Ascending aorta (tissue), 2 donors: ENCODE data around the gene EIPR1. TPM values are rescaled to one million over a fixed set of nuclear protein-coding genes. Genes with fewer than 3 reads are reported as not detected.
"Not testable (repeated sequence)": the region's sequence is repeated elsewhere in the genome, so short reads cannot be mapped to it uniquely, and the experiment has no call there.

Experiments used
- DNase-seq, 2 donors: peaks; one replicate each; pipeline ENCODE4 v3.0.0-alpha.2; 2019; ENCODE audit warnings: low spot score in 2 of 2
- H3K27ac ChIP-seq, 2 donors: fragments of 200-600 bp; sonication (generic); one replicate each; pipeline ENCODE4 v1.5.1; 2016 to 2017; ENCODE audit warnings: mild to moderate bottlenecking in 1 of 2
- H3K27me3 ChIP-seq: fragments of 200-600 bp; sonication (generic); one replicate; pipeline ENCODE4 v1.5.1; 2017
- H3K36me3 ChIP-seq, 2 donors: fragments of 200-600 bp; sonication (generic); one replicate each; pipeline ENCODE4 v1.5.1; 2016
- H3K4me1 ChIP-seq, 2 donors: fragments of 200-600 bp; sonication (generic); one replicate each; pipeline ENCODE4 v1.5.1; 2016 to 2017; ENCODE audit warnings: mild to moderate bottlenecking in 1 of 2
- H3K4me3 ChIP-seq, 2 donors: fragments of 200-600 bp; sonication (generic); one replicate each; pipeline ENCODE4 v1.5.1; 2016 to 2017; ENCODE audit warnings: mild to moderate bottlenecking in 1 of 2
- H3K9me3 ChIP-seq, 2 donors: fragments of 200-600 bp; sonication (generic); one replicate each; pipeline ENCODE4 v1.5.1; 2016
- CTCF ChIP-seq, 3 experiments: fragments of 200-600 bp in 2 of 3; fragments of 450-650 bp in 1 of 3; sonication (generic) in 2 of 3; IDR thresholded peaks; one replicate each; pipeline ENCODE4 v1.5.1; 2016 to 2019; ENCODE audit warnings: antibody characterized with exemption in 3 of 3, mild to moderate bottlenecking in 1 of 3, moderate library complexity in 1 of 3
- intact Hi-C: fragments of 100-400 bp; cut with DNase I; formaldehyde crosslinking; loops from one replicate; pipeline ENCODE4 v1.15.1; 2023
- total RNA-seq: library from RNA; depleted of rRNA; stranded (reverse); fragments of >200 nt; gene quantifications from one replicate; pipeline ENCODE4 v1.1.0, GENCODE V29; 2016

Gene EIPR1
- total RNA-seq, 1 donor from 2014 or later, result 14.5 TPM

- Histone ChIP-seq H3K36me3 (peaks cover 0 to 4% of the 10 kb centered on the region in 2 donors), H3K4me1 (no peaks in the 10 kb centered on the region), H3K27me3 (no peaks in the 10 kb centered on the region), H3K27ac (no peak overlapping the region), H3K4me3 (no peak overlapping the region), H3K9me3 (no peaks in the 10 kb centered on the region)
- intact Hi-C loops, result no loop called here
- no peak for TF ChIP-seq CTCF (IDR thresholded peaks at IDR 0.05)
- DNase-seq, result peak in 1 of 2 donors; percentile 42
These were observed 92.7 kb downstream of the EIPR1 start for GRCh38 chr2:3284657-3285630.

GRCh38 chr2:3283876-3284656, 93.6 kb downstream of the EIPR1 start:
- H3K27me3 ChIP-seq, intact Hi-C loops, H3K9me3 ChIP-seq, H3K4me3 ChIP-seq, H3K36me3 ChIP-seq, H3K27ac ChIP-seq, H3K4me1 ChIP-seq: not testable (repeated sequence)
- peak in 1 of 2 donors; percentile 25 for DNase-seq

- no peak for TF ChIP-seq CTCF (IDR thresholded peaks at IDR 0.05)
- no peaks in the 10 kb centered on the region for H3K4me1 ChIP-seq
- intact Hi-C loops, result no loop called here
- H3K36me3 ChIP-seq, result peaks cover 0 to 4% of the 10 kb centered on the region in 2 donors
- H3K4me3 ChIP-seq, result no peak overlapping the region
- no peaks in the 10 kb centered on the region for H3K9me3 ChIP-seq
- H3K27me3 ChIP-seq, result no peaks in the 10 kb centered on the region
- peak in 1 of 2 donors; percentile 44 for DNase-seq
- H3K27ac ChIP-seq, result no peak overlapping the region
These were observed 94.4 kb downstream of the EIPR1 start for GRCh38 chr2:3283206-3283605.

- intact Hi-C loops, result no loop called here
- Histone ChIP-seq H3K4me1 (no peaks in the 10 kb centered on the region), H3K27me3 (no peaks in the 10 kb centered on the region), H3K4me3 (no peak overlapping the region), H3K36me3 (peaks cover 0 to 4% of the 10 kb centered on the region in 2 donors), H3K9me3 (no peaks in the 10 kb centered on the region), H3K27ac (no peak overlapping the region)
- TF ChIP-seq CTCF (IDR thresholded peaks at IDR 0.05), result no peak
- DNase-seq, result peak in 1 of 2 donors; percentile 56
These were observed 95.3 kb downstream of the EIPR1 start for GRCh38 chr2:3282056-3282998.

GRCh38 chr2:3280683-3281520, 96.7 kb downstream of the EIPR1 start:
- DNase-seq, result peak in 1 of 2 donors; percentile 48
- no peak for TF ChIP-seq CTCF (IDR thresholded peaks at IDR 0.05)
- no peaks in the 10 kb centered on the region for H3K4me1 ChIP-seq
- H3K36me3 ChIP-seq, result peaks cover 0 to 4% of the 10 kb centered on the region in 2 donors
- H3K4me3 ChIP-seq, result no peak overlapping the region
- no peaks in the 10 kb centered on the region for H3K9me3 ChIP-seq
- intact Hi-C loops, result no loop called here
- no peak overlapping the region for H3K27ac ChIP-seq
- no peaks in the 10 kb centered on the region for H3K27me3 ChIP-seq
